Epithelial cell of esophagus (primary cell): ENCODE measurements around the gene SLC22A5.
A peak's percentile ranks its signal among the peaks of the same experiment; 100 is the strongest.

ENCODE experiments used
- DNase-seq: peaks from one replicate; pipeline ENCODE4 v3.0.0; 2010; ENCODE audit warnings: low read depth
- H3K4me3 ChIP-seq: 2 replicates; pipeline ENCODE4 v1.5.1; 2011; ENCODE audit warnings: mild to moderate bottlenecking, low read length, control low read depth
- TF ChIP-seq, protein P1 (sequence below): IDR thresholded peaks from 2 replicates; pipeline ENCODE4 v1.5.1; 2011; ENCODE audit warnings: low read depth, mild to moderate bottlenecking, low read length, control low read depth, inconsistent platforms; ENCODE audit not compliant: insufficient read depth; ENCODE audit errors: missing control alignments

SLC22A5 gene

DNA sequence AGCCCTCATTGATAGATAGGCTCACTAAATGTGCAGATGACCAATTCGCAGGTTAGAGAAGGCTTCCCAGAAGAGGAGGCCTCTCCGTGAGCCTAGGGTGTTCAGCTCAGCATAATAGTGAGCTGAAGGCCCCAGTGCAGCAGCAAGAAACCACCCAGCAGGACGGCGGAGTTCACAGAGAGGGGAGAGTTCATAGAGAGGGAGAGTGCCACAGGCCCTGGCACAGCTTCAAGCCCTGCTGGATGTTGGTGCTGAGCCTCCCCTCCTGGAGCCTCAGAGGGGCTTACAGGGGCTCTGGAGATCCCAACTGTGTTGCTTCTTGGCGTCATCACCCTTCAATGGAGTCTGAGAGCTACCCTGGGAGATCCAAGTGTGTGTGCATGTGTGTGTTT is 2.1 kb downstream of the SLC22A5 start:
- DNase-seq: no peak
- TF ChIP-seq, protein P1, sequence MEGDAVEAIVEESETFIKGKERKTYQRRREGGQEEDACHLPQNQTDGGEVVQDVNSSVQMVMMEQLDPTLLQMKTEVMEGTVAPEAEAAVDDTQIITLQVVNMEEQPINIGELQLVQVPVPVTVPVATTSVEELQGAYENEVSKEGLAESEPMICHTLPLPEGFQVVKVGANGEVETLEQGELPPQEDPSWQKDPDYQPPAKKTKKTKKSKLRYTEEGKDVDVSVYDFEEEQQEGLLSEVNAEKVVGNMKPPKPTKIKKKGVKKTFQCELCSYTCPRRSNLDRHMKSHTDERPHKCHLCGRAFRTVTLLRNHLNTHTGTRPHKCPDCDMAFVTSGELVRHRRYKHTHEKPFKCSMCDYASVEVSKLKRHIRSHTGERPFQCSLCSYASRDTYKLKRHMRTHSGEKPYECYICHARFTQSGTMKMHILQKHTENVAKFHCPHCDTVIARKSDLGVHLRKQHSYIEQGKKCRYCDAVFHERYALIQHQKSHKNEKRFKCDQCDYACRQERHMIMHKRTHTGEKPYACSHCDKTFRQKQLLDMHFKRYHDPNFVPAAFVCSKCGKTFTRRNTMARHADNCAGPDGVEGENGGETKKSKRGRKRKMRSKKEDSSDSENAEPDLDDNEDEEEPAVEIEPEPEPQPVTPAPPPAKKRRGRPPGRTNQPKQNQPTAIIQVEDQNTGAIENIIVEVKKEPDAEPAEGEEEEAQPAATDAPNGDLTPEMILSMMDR: no peak
- peak overlapping the region; percentile 79 for H3K4me3 ChIP-seq

DNA sequence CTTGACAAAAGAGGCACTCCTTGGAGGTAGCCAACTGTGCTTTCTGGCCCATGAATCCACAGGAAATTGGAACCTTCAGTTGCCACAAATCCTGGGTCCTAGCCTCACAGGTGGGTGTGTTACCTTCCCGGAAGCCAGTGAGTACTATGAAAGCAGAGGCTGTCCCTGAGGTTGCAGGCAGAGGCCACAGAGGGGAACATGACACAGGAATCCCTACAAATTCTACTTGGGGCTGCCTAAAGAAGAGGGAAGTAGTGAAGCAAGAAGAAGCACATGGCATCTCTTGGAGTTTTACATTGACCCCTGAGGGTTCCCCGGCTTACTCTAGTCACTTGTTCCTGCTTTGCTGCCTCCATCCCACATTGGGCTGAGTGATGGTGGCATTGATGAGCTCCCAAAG is 2.6 kb downstream of the SLC22A5 start:
- no peak overlapping the region for H3K4me3 ChIP-seq
- DNase-seq: no peak
- TF ChIP-seq, protein P1: no peak

DNA sequence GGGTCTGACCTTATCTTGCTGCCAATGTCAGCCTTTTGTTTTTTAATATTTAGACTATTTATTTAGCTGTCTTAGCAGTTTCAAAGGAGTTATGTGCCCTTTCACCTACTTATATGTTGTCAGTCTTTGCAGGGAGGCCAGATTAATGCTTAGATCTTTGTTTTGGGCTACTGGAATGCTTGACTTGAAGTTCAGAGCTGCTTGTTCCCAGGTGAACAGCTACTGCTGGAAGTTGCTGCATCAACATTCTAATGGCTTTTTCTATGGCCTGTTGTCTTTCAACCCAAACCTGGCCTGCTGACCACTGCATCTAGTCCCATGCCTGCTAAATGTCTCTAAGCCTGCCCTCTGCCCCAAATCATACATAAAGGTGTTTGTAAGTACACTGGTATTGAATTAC is 3.0 kb downstream of the SLC22A5 start:
- H3K4me3 ChIP-seq: no peak overlapping the region
- TF ChIP-seq, protein P1: no peak
- no peak for DNase-seq

DNA sequence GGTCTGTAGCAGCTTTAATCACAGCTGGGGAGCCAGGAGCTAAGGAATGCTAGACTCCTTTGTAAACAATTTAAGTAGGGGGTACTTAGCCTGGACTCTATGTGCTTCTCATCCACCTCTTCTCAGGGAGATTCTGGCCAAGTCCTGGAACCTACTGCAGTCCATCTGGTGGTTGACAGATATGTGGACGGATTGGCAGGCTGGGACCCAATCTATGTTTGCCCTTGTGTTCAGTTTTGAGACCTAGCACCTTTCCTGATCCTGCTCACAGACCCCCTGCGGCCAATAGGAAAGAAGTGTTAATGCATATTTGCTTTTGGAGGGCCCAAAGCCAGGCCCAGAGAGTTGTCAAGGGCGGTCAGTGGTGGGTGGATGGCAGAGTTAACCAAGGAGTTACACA is 6.4 kb downstream of the SLC22A5 start:
- TF ChIP-seq, protein P1: no peak
- no peak for DNase-seq
- H3K4me3 ChIP-seq: no peak overlapping the region

DNA sequence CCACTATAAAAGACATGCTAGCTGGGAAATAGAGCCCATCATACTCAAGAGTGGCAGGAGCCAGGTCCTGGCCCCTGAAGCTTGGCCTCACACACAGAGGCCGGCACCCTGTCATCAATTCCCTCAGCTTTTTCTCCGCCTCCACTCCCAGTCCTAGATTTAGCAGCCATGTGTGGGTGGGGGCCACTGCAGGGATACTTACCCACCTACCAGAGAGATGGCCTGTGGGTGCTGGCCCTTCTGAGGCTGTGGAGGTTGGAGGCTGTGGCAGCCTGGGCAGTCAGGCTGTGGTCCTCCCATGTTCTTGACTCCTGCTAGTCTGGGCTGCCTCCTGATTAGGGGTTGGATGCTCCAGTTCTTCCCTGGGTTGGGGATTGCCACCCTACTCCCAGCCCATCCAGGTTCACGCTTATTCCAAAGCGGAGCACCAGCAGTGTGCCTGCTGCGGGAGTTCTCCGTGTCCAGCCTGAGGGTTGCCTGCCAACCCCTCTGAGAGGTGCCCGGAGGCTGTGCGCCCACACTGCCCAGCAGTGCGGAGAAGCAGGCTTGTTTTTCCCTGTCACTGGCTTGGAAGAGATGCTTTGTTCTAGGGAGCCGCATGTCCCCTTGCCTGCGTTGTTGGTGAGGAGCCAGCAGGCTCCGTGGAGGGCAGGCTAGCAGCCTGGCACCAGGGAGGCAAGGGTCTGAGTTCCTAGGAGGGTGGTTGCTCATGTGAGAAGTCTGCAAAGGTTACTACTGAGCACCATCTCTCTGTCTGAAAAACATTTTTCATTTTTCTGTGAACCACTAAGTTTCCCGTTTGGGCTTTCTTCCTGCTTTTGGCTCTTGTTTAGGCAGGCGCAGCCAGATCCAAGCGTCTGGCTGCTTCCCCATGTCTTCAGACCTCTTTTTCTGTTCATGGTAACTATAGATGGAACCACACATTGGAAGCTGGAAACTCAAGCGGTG is 7.5 kb downstream of the SLC22A5 start:
- no peak for DNase-seq
- H3K4me3 ChIP-seq: no peak overlapping the region
- TF ChIP-seq, protein P1: no peak

DNA sequence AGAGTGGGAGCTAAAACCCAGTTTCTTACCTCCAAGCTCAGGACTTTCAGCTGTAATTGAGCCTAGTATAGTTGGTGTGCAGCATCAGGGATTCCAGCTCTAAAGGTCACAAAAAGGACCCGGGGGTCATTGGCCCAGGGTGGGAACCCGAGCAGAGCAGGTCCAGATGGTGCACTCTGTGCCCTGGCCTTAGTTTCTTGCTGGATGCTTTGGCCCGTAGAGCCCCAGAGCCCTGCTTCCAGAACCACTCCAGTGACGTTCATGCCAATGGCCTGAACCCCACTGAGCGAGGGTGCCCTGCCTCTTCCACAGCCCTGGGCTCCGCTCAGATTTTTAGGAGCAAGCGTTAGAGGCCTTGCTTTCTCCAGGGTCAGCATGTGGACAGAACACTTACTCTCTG is 8.2 kb downstream of the SLC22A5 start:
- no peak overlapping the region for H3K4me3 ChIP-seq
- TF ChIP-seq, protein P1: no peak

DNA sequence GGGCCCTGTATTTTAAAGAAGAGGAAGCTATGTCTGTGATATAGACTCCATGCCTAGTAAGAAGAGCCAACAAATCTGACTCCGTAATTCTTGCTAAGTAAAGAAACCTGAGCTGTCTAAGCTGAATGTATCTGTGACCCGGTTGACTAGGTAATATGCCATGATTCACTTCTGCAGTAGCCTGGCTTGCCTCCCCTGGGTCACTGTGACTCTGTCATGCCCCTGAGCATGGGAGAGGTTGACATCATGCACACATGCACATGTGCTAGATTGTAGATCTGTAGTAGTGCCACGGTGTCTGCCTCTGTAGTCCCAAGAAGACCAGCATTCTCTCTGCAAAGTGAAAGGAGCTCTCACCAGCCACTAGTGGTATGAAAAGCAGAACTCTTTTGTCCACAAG is 9.1 kb downstream of the SLC22A5 start:
- DNase-seq: peak; percentile 83
- TF ChIP-seq, protein P1: no peak
- no peak overlapping the region for H3K4me3 ChIP-seq

More for the DNA sequence above, 8.2 kb downstream of the SLC22A5 start:
- no peak for DNase-seq
